Small intestine (tissue), 7 donors: Measurements from ENCODE around the gene ZFP36L1. TPM values are rescaled to one million over a fixed set of nuclear protein-coding genes. Genes with fewer than 3 reads are reported as not detected.

Experiments used
- DNase-seq, 2 donors: peaks; one replicate each; pipeline versions ENCODE4 v3.0.0 to v3.0.0-alpha.2; 2013
- FAIRE-seq: peaks from 2 replicates; lab custom pipeline; 2012; peaks lifted over from hg19 to GRCh38; lab: Jason Lieb, UNC
- H3K27ac ChIP-seq, 3 donors: one replicate each; pipeline ENCODE4 v1.5.1; 2013; ENCODE audit warnings: low read length in 2 of 3, mild to moderate bottlenecking in 2 of 3, control low read depth in 1 of 3, inconsistent platforms in 1 of 3, low read depth in 1 of 3, moderate library complexity in 1 of 3
- H3K27me3 ChIP-seq, 3 donors: one replicate each; pipeline ENCODE4 v1.6.1; 2013; ENCODE audit warnings: low read length in 3 of 3, inconsistent platforms in 1 of 3; ENCODE audit not compliant: control insufficient read depth in 3 of 3, insufficient read depth in 3 of 3
- H3K36me3 ChIP-seq, 3 donors: one replicate each; pipeline ENCODE4 v1.6.1; 2013; ENCODE audit warnings: low read length in 3 of 3, inconsistent platforms in 1 of 3, low read depth in 1 of 3, mild to moderate bottlenecking in 1 of 3, moderate library complexity in 1 of 3; ENCODE audit not compliant: control insufficient read depth in 3 of 3, insufficient read depth in 2 of 3
- H3K4me1 ChIP-seq, 3 donors: one replicate each; pipeline ENCODE4 v1.6.1; 2013; ENCODE audit warnings: low read length in 2 of 3, inconsistent platforms in 1 of 3, low read depth in 1 of 3, mild to moderate bottlenecking in 1 of 3, moderate library complexity in 1 of 3; ENCODE audit not compliant: control insufficient read depth in 3 of 3, insufficient read depth in 2 of 3
- H3K4me3 ChIP-seq, 3 donors: one replicate each; pipeline ENCODE4 v1.5.1; 2013; ENCODE audit warnings: low read length in 3 of 3, control low read depth in 1 of 3, inconsistent platforms in 1 of 3, low read depth in 1 of 3, mild to moderate bottlenecking in 1 of 3, moderate library complexity in 1 of 3
- H3K9me3 ChIP-seq, 2 donors: one replicate each; pipeline ENCODE4 v1.6.1; 2013; ENCODE audit warnings: low read depth in 1 of 2, low read length in 1 of 2; ENCODE audit not compliant: control insufficient read depth in 2 of 2, insufficient read depth in 1 of 2
- WGBS, 3 donors: extraction: QIAGEN DNeasy Blood & Tissue Kit; methylation state at CpG; one replicate each; pipeline ENCODE4 v1.1.7; 2013; 5-methylcytosine and 5-hydroxymethylcytosine counted together
- polyA plus RNA-seq, 4 donors: library from polyadenylated mRNA; stranded (reverse) in 3 of 4; unstranded in 1 of 4; fragments of 200-250 nt in 3 of 4; fragments of 120-200 nt in 1 of 4; gene quantifications; one replicate each; pipeline versions ENCODE4 v1.2.1 to v1.2.3, GENCODE V29; 2013
- donor health status: healthy with polysubstance abuse.
- donor health status: control.
- donor health status: control.
- donor health status: Bipolar disorder and iron deficiency.
- donor health status: healthy.

Gene ZFP36L1
- polyA plus RNA-seq, 4 donors: 27.6 to 134 (median 51.9) TPM

GRCh38 chr14:68790644-68791077 is 2.2 kb downstream of the ZFP36L1 start:
- 1 to 3% (median 1%) methylated on average over 8 of the region's 8 CpGs for WGBS, 3 donors
- H3K27ac ChIP-seq: peak overlapping the region; percentile 92 to 100 (median 99)
- peaks cover 5 to 29% (median 8%) of the 10 kb centered on the region in 3 donors for H3K4me1 ChIP-seq
- H3K27me3 ChIP-seq: no peaks in the 10 kb centered on the region
- H3K4me3 ChIP-seq: peak overlapping the region; percentile 66 to 96 (median 87)
- no peaks in the 10 kb centered on the region for H3K9me3 ChIP-seq
- FAIRE-seq (no peak), DNase-seq (peak; percentile 36 to 54)
- peaks cover 17 to 54% (median 19%) of the 10 kb centered on the region in 3 donors for H3K36me3 ChIP-seq

GRCh38 chr14:68789821-68790643 is 2.8 kb downstream of the ZFP36L1 start:
- peaks cover 17 to 58% (median 19%) of the 10 kb centered on the region in 3 donors for H3K36me3 ChIP-seq

DNA sequence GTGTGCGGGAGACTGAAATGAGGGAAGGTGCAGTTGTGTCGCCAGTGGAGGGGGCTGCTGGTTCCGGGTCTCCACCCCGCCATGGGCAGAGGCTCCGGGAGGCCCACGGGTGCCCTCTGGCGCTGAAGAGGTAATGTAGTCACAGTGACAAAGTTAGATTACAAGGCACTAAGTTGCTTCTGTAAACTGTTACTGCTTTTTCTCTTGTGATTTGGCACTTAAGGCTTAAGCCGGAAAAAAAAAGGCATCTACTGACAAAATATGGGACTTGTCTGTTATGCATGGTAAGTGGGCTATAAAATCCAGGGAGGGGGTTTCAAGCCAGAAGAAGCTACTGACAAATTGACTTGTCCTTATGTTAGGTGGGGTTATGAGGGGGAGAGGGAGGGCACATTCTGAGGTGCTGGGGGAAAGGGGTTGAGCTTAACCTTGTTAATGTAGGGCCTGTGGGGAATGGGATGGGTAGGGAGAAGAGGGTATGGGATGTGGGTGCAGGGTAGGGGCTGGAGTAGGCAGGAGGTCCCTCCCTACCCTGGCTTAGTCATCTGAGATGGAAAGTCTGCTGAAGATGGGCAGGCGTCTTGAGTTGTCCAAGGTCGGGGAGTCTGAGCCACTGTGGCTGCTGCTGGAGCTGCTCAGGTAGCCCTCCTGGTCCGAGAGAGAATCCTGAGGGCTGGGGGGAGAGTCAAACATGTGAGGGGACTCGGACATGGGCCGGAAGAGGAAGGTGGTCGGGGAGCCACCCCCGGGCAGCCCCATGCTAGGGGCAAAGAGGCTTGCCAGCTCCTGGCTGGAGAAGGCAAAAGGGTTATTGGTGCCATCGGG is 3.7 kb downstream of the ZFP36L1 start:
- 0 to 2% (median 2%) methylated on average over 15 to 16 of the region's 16 CpGs for WGBS, 3 donors
- Histone ChIP-seq H3K4me1 (peaks cover 9 to 41% (median 11%) of the 10 kb centered on the region in 3 donors), H3K27ac (peak overlapping the region; percentile 92 to 100 (median 99)), H3K9me3 (no peaks in the 10 kb centered on the region), H3K36me3 (peaks cover 17 to 58% (median 19%) of the 10 kb centered on the region in 3 donors), H3K27me3 (no peaks in the 10 kb centered on the region), H3K4me3 (peak overlapping the region; percentile 66 to 96 (median 87))
- FAIRE-seq (no peak), DNase-seq (peak; percentile 87 to 88)

More at GRCh38 chr14:68789821-68790643, 2.8 kb downstream of the ZFP36L1 start:
- peaks cover 9 to 35% (median 11%) of the 10 kb centered on the region in 3 donors for H3K4me1 ChIP-seq
- DNase-seq (peak; percentile 31 to 61), FAIRE-seq (no peak)
- H3K27me3 ChIP-seq: no peaks in the 10 kb centered on the region
- H3K4me3 ChIP-seq: peak overlapping the region; percentile 66 to 96 (median 87)
- 1 to 8% (median 3%) methylated on average over 43 to 45 of the region's 45 CpGs for WGBS, 3 donors
- no peaks in the 10 kb centered on the region for H3K9me3 ChIP-seq
- peak overlapping the region; percentile 92 to 100 (median 99) for H3K27ac ChIP-seq

DNA sequence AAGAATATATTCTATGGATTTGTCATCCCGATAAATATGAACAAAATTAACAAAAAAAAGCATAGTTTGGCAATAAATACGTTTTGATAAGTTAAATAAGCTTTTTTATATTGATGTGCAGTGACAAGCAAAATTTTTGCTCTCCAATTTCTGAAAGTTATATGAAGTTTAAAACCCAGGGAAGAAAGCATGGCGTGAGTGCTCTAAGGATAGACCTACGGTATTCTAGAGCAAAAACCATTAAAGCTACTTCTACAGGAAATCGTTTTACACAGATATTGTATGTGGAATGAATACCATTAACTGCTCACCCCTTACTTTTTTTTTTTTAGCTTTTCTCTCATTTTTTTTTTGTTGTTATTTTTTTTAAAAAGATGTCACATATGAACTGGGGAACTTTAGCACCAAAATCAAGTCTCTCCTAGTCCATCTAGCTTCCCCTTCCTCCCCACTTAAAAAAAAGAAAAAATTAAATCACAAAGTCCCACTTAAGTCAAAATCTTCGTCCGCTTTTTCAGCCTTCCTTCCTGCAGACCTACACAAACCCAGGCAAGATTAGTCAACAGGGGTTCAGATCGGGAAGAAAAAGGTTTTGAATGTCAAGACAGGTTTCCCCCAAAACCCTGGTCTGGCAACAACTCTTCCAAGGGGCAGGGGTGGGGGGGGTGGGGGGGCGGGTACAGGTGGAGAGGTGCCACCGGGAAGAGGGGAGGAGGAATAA is 4.4 kb downstream of the ZFP36L1 start:
- H3K9me3 ChIP-seq: no peaks in the 10 kb centered on the region
- H3K36me3 ChIP-seq: peaks cover 17 to 58% (median 19%) of the 10 kb centered on the region in 3 donors
- H3K4me1 ChIP-seq: peaks cover 9 to 47% (median 11%) of the 10 kb centered on the region in 3 donors
- WGBS, 3 donors: 8 to 12% (median 10%) methylated on average over 10 of the region's 10 CpGs
- peak overlapping the region; percentile 92 to 100 (median 99) for H3K27ac ChIP-seq
- no peak for FAIRE-seq
- no peaks in the 10 kb centered on the region for H3K27me3 ChIP-seq
- peak; percentile 15 to 45 for DNase-seq
- H3K4me3 ChIP-seq: peak overlapping the region; percentile 66 to 96 (median 87)

DNA sequence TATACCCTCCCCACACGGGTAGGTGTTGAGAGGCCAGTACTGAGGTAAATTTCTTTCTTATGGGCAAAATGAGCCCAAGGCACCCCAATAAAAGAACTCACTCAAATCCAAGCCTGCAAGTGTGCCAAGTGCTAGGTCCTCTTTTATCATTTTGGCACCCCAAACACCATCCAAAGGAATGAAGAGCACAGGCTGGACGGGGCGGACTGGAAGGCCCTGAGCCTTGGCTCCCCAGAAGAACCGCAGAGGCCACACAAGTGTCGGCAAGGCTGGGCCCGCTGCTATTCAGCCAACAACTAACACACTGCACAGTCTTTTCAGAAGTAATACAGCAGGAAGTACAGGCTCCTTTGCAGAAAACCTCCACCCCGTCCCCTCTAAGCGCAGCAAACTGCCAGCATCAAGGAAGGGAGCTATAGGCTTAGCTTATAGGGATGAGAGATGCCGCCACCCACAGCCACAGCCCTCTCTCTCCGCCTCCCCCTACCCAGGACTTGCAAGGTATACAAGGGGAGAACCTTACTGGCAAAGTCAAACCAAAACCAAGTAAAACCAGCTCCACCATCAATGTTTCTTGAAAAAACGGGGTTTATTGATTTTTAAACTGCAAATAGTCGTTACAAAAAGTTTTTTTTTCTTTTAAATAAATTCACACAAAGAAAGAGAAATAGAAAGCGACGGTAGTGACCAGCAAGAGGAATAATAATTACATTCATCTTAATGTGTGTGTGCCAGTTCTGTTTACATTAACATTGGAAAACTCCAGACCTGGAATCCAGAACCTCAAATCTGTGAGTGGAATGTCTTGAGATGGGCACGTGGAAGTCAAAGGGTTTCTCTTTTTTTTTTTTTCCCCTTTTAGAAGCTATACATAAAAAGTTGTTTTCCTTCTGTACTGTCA is 5.5 kb downstream of the ZFP36L1 start:
- H3K27me3 ChIP-seq: no peaks in the 10 kb centered on the region
- H3K4me3 ChIP-seq: no peak overlapping the region
- H3K36me3 ChIP-seq: peaks cover 17 to 56% (median 19%) of the 10 kb centered on the region in 3 donors
- H3K9me3 ChIP-seq: no peaks in the 10 kb centered on the region
- DNase-seq (peak; percentile 43 to 63), FAIRE-seq (no peak)
- peak overlapping the region; percentile 85 to 100 (median 86) for H3K27ac ChIP-seq
- H3K4me1 ChIP-seq: peaks cover 13 to 57% (median 16%) of the 10 kb centered on the region in 3 donors
- WGBS, 3 donors: 25 to 41% (median 27%) methylated on average over 15 of the region's 15 CpGs

DNA sequence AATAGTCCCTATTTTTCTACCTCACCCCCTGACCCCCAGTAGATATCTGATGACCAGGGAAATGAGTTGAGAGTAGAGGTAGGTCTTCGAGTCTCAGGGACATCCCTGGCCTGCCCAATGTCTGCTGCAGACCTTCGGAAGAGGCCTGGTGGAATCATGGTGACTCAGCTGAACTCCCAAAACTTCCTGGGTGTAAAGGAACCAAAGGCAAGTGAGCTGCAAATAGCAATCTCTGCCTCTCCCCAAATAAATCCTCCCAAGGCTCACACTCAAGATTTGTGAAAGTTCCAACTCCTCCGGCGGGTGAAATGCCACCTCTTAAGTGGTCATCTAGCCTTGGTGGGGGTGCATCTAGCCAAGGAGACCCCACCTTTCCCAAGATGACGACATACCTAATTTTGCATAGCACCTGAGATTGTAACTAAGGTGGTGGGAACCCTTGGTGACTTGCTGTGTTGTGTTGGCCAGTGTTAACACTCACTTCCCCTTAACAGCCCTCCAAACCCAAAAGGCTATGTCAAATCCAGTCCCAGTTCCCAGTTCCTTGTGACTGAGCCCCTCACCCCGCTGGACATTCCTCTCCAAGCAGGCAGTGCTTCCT is 6.3 kb downstream of the ZFP36L1 start:
- peak in 1 of 2 donors; percentile 58 for DNase-seq
- no peaks in the 10 kb centered on the region for H3K9me3 ChIP-seq
- no peak for FAIRE-seq
- no peaks in the 10 kb centered on the region for H3K27me3 ChIP-seq
- peaks cover 17 to 49% (median 19%) of the 10 kb centered on the region in 3 donors for H3K36me3 ChIP-seq
- H3K4me3 ChIP-seq: no peak overlapping the region
- peak overlapping the region; percentile 85 to 100 (median 86) for H3K27ac ChIP-seq
- WGBS, 3 donors: 43 to 67% (median 45%) methylated on average over 6 of the region's 6 CpGs
- H3K4me1 ChIP-seq: peaks cover 20 to 64% (median 22%) of the 10 kb centered on the region in 3 donors
